Inflammatory macrophage treated with lipopolysaccharide for 4 hours (primary cell): Measurements from ENCODE around the gene MAN2A2.
A peak's percentile ranks its signal among the peaks of the same experiment; 100 is the strongest.
"Not testable (repeated sequence)": the region's sequence is repeated elsewhere in the genome, so short reads cannot be mapped to it uniquely, and the experiment has no call there.

Experiments
- DNase-seq: peaks from one replicate; pipeline ENCODE4 v3.0.0-alpha.2; 2020

MAN2A2 gene

GRCh38 chr15:90905306-90906180 lies 2.4 kb downstream of the MAN2A2 start:
- no peak for DNase-seq

DNA sequence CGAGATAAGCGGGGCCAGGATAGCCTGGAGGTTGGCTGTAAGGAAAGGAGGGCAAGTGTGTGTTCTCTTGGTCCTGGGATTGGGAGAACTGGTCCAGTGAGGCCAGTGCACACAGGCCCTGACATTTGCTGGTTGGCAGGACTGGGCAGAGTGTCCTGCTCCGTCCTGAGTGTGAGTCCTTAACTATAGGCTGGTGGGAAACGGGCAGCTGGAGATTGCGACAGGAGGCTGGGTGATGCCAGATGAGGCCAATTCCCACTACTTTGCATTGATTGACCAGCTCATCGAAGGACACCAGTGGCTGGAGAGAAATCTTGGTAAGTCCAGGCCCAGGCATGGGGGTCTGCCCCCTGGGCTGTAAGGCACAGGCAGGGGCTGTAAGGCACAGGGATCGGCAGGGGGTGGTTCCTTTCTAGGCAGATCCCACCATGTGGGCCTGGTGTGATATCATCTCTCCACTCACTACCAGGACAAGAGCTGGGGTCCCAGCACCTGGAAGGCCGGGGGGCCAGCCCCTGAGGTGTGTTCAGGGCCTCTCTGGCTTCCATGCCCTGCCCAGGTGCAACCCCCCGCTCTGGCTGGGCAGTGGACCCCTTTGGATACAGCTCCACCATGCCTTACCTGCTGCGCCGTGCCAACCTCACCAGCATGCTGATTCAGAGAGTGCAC lies 3.2 kb downstream of the MAN2A2 start:
- no peak for DNase-seq

DNA sequence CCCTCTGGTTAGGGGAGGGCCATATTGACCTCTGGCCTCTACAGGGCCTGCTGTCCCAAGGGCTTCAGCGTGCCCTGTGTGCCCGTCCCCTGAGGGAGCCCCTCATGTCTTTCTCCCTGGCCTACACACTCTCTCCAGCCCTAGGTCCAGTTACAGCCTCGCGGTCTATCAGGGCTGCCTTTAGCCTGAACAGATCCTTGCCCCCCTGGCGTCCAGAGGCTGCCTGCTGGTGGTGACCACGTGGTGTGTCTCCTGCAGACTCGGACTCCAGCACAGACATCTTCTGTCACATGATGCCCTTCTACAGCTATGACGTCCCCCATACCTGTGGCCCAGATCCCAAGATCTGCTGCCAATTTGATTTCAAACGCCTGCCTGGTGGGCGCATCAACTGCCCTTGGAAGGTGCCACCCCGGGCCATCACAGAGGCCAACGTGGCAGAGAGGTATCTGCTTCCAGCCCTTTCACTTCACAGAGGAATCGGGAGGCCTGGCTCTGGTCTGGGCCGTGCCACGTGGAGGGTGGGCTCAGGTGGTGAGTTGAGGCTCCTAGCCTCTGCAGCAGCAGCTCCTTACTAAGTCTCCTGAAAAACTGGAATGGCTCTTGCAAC lies 4.1 kb downstream of the MAN2A2 start:
- DNase-seq, result no peak

- DNase-seq, result no peak
Observed at GRCh38 chr15:90907838-90908507, 4.9 kb downstream of the MAN2A2 start.

- DNase-seq, result not testable (repeated sequence)
Observed at GRCh38 chr15:90909449-90909848, 6.3 kb downstream of the MAN2A2 start.

DNA sequence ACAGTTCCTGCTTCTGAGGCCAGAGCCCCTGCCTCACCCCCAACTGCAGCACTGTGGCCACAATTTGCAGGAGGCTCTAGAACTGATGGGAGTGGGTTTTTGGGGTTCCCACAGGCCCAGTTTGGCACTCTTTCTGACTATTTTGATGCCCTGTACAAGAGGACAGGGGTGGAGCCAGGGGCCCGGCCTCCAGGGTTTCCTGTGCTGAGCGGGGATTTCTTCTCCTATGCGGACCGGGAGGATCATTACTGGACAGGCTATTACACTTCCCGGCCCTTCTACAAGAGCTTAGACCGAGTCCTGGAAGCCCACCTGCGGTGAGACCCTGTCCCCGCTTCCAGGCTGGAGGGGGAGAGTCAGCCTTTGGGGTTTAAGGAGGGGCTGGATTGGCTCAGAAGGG lies 6.9 kb downstream of the MAN2A2 start:
- DNase-seq, result no peak

GRCh38 chr15:90910441-90911301 lies 7.6 kb downstream of the MAN2A2 start:
- no peak for DNase-seq

DNA sequence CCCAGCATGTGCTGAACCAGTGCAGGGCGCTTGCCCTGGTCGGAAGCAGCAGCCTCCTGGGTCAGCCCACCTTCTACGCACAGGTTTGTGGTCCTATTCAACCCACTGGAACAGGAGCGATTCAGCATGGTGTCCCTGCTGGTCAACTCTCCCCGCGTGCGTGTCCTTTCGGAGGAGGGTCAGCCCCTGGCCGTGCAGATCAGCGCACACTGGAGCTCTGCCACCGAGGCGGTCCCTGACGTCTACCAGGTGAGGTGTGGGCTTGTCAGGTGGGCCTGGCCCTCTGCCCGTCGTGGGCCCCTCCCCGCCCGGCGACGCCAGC lies 8.2 kb downstream of the MAN2A2 start:
- no peak for DNase-seq

DNA sequence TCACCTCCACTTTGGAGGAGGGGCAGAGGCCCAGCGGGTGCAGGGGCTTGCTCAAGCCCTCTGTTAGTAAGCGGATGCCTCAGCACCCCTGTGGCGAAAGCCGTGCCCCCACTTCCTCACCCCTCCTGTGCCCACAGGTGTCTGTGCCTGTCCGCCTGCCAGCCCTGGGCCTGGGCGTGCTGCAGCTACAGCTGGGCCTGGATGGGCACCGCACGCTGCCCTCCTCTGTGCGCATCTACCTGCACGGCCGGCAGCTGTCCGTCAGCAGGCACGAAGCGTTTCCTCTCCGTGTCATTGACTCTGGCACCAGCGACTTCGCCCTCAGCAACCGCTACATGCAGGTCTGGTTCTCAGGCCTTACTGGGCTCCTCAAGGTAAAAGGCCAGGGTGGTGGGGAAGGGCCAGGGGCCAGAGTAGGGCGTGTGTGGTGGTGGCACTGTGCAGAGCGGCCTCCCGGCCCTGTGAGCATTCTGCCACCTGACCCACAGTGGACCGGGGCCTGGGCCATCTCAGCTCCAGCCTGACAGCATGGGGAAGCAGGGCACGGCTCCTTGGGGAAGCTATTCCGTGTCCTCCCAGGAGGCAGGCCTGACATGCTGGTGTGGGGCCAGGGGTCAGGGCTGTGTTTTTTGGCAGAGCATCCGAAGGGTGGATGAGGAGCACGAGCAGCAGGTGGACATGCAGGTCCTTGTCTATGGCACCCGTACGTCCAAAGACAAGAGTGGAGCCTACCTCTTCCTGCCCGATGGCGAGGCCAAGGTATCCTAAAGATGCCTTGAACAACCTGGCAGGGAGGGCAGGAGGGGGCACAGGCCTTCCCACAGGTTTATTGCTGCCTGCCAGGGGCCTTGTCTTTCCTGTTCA lies 9.0 kb downstream of the MAN2A2 start:
- DNase-seq, result no peak

- DNase-seq, result no peak
Observed at GRCh38 chr15:90912770-90913075, 9.6 kb downstream of the MAN2A2 start.

GRCh38 chr15:90913398-90913944 lies 10.4 kb downstream of the MAN2A2 start:
- DNase-seq, result no peak

DNA sequence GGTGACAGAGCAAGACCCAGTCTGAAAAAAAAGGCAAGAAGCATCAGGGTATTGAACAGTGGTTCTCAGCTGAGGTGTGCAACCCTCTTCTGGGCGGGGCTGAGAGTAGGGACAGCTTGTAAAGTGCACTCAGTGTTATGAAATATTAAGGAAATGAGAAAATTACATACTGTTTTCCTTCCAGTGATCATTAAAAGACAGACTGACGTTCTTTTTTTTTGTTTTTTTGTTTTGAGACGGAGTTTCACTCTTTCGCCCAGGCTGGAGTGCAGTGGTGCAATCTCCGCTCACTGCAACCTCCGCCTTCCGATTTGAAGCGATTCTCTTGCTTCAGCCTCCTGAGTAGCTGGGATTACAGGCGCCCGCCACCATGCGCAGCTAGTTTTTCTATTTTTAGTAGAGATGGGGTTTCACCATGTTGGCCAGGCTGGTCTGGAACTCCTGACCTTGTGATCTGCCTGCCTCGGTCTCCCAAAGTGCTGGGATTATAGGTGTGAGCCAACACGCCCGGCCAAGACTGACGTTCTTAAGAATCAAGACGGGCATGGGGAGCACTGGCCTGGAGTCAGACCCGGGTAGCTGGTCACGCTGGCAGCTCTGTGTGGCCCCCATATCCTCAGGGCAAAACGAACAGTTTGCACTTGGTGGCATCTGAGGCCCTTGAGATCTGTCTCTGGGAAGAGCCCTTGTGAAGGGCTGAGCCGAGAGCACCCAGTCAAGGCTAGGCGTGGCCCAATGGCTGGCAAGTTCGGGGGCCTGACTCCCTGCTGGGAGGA lies 11.4 kb downstream of the MAN2A2 start:
- DNase-seq, result peak; percentile 90

DNA sequence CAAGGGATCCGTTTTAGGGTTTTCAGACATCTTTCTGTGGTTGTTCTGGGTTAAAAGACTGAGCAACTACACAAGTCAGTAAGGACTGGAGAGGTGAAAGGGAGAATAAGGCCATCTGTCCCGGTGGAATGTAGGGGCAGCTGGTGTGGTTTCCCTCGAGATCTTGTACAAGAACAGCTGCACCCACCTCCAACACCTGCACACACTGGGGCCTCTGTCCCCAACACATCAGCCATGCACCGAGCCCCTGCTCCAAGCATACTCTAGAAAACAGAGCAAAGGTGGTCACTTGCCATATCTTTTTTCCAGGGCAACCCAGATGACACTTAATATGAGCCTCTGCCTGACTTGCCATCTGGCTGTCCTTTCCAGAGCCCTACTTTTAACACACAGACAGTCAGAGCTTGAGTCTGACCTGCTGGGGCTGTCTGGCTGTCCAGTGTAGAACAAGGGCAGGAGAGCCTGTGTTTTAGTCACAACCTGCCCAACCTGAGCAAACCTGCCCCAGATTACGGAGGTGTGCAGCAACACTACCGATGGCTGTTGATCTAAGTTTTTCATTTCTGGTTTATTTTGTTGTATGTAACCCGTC lies 12.2 kb downstream of the MAN2A2 start:
- DNase-seq, result no peak

- peak; percentile 97 for DNase-seq
Observed at GRCh38 chr15:90915808-90916440, 12.8 kb downstream of the MAN2A2 start.

GRCh38 chr15:90916461-90916860 lies 13.4 kb downstream of the MAN2A2 start:
- DNase-seq, result no peak

DNA sequence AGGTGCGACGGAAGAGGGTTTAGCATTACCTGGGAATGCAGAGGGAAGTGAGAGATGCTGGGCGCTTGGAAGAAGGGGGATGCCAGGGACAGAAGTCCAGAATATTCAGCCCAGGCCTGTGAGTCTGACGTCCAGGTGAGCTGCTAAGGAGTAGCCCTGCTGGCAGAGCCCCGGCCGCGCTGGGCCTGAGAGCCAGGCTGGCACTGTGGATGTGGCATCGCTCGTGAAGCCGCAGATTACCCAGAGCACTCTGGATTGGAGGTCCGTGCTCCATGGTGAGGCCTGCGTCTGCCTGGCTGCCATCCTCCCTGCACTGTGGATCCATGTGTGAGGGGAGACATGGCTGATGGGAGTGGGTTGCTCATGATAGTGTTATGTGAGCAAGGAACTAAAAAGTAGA lies 14.5 kb downstream of the MAN2A2 start:
- DNase-seq, result no peak

- no peak for DNase-seq
Observed at GRCh38 chr15:90918034-90918788, 15.1 kb downstream of the MAN2A2 start.

GRCh38 chr15:90918835-90919234 lies 15.7 kb downstream of the MAN2A2 start:
- no peak for DNase-seq

- DNase-seq, result no peak
Observed at GRCh38 chr15:90921887-90922286, 18.8 kb downstream of the MAN2A2 start.
